Ovary (tissue), 9 donors: Measurements from ENCODE around the gene TUNAR. TPM values are rescaled to one million over a fixed set of nuclear protein-coding genes. Genes with fewer than 3 reads are reported as not detected.

Source experiments
- DNase-seq, 5 donors: peaks; one replicate each; pipeline ENCODE4 v3.0.0-alpha.2; 2019 to 2020
- H3K27ac ChIP-seq, 2 donors: fragments of 200-600 bp; one replicate each; pipeline versions ENCODE4 v1.5.1 to v1.8.0; 2019 to 2022
- H3K27me3 ChIP-seq: fragments of 200-600 bp; one replicate; pipeline ENCODE4 v1.8.0; 2022
- H3K36me3 ChIP-seq: fragments of 200-600 bp; sonication (generic); one replicate; pipeline ENCODE4 v1.5.1; 2019
- H3K4me1 ChIP-seq: one replicate; pipeline ENCODE4 v1.8.1; 2013; ENCODE audit warnings: mild to moderate bottlenecking, moderate library complexity; ENCODE audit not compliant: insufficient read depth
- H3K4me3 ChIP-seq: fragments of 200-600 bp; sonication (generic); one replicate; pipeline ENCODE4 v1.5.1; 2017
- H3K9me3 ChIP-seq, 2 donors: fragments of 200-600 bp in 1 of 2; sonication (generic) in 1 of 2; one replicate each; pipeline versions ENCODE4 v1.5.1 to v1.8.1; 2013 to 2019; ENCODE audit warnings: mild to moderate bottlenecking in 1 of 2, moderate library complexity in 1 of 2
- EP300 ChIP-seq: sonication (generic); formaldehyde crosslinking; IDR thresholded peaks from one replicate; pipeline ENCODE4 v1.6.1; 2017; ENCODE audit warnings: antibody characterized with exemption
- POLR2A ChIP-seq: fragments of 450-650 bp; IDR thresholded peaks from one replicate; pipeline ENCODE4 v1.6.1; 2017; ENCODE audit warnings: antibody characterized with exemption, mild to moderate bottlenecking, moderate library complexity
- WGBS, 3 donors: extraction: QIAGEN DNeasy Blood & Tissue Kit in 1 of 3; methylation state at CpG; one replicate each; pipeline versions ENCODE4 v1.1.5 to v1.1.7; 2013 to 2017; 5-methylcytosine and 5-hydroxymethylcytosine counted together
- intact Hi-C, 4 donors: fragments of 100-400 bp; cut with DNase I; formaldehyde crosslinking; loops; one replicate each; pipeline versions ENCODE4 v1.11.0 to v1.15.1; 2022 to 2023
- polyA plus RNA-seq, 2 donors: library from polyadenylated mRNA; stranded (reverse); fragments of 200-250 nt in 1 of 2; fragments of 350-450 nt in 1 of 2; fragmentation: Illumina TruSeq in 1 of 2; extraction: RNeasy Lipid Tissue Mini Kit (QIAGEN cat#74804) in 1 of 2; gene quantifications; one replicate each; pipeline ENCODE4 v1.2.3, GENCODE V29; 2013 to 2014
- total RNA-seq, 7 donors: library from RNA; depleted of rRNA in 2 of 7; stranded (reverse); fragments of >200 nt in 2 of 7; fragmentation: NEBNext Ultra II Directional in 3 of 7; extraction: Animal tissue kit (Norgen Biotek cat#: 25700) in 3 of 7; gene quantifications; one replicate each; pipeline versions ENCODE4 v1.1.0 to v1.2.4, GENCODE V29; 2016 to 2023
- TF ChIP-seq, protein P1 (sequence below), 3 donors: fragments of 450-650 bp in 2 of 3; fragments of 200-600 bp in 1 of 3; IDR thresholded peaks; one replicate each; pipeline versions ENCODE4 v1.5.1 to v1.8.0; 2016 to 2022; ENCODE audit warnings: antibody characterized with exemption in 3 of 3, mild to moderate bottlenecking in 1 of 3
- donor health status: DM: no; HTN: no; CAD: no; lungs with moderate emphysema.
- donor health status: DM: no; HTN: no; CAD: no.
- donor health status: Bipolar disorder and iron deficiency.
- donor health status: DM: yes; HTN: yes; CAD: no.
- donor health status: DM: no; HTN: no; CAD: no.
- donor health status: DM: yes; HTN: yes; CAD: no.

The TUNAR gene
- total and polyA plus RNA-seq, 9 donors = 0.06 to 10.6 (median 0.46) TPM; not detected in 1

- Histone ChIP-seq H3K36me3 (no peaks in the 10 kb centered on the region), H3K4me1 (no peaks in the 10 kb centered on the region), H3K4me3 (no peak overlapping the region), H3K27me3 (no peaks in the 10 kb centered on the region), H3K9me3 (no peaks in the 10 kb centered on the region), H3K27ac (no peak overlapping the region)
- intact Hi-C loops = no loop called here
- 18 to 27% (median 22%) methylated on average over 4 of the region's 4 CpGs for WGBS, 3 donors
- no peak for DNase-seq
- no peak for TF ChIP-seq EP300
- TF ChIP-seq, protein P1, sequence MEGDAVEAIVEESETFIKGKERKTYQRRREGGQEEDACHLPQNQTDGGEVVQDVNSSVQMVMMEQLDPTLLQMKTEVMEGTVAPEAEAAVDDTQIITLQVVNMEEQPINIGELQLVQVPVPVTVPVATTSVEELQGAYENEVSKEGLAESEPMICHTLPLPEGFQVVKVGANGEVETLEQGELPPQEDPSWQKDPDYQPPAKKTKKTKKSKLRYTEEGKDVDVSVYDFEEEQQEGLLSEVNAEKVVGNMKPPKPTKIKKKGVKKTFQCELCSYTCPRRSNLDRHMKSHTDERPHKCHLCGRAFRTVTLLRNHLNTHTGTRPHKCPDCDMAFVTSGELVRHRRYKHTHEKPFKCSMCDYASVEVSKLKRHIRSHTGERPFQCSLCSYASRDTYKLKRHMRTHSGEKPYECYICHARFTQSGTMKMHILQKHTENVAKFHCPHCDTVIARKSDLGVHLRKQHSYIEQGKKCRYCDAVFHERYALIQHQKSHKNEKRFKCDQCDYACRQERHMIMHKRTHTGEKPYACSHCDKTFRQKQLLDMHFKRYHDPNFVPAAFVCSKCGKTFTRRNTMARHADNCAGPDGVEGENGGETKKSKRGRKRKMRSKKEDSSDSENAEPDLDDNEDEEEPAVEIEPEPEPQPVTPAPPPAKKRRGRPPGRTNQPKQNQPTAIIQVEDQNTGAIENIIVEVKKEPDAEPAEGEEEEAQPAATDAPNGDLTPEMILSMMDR (IDR thresholded peaks at IDR 0.05) = no peak
- TF ChIP-seq POLR2A = no peak
These were observed 67.1 kb downstream of the TUNAR start for GRCh38 chr14:95943699-95944098.

DNA sequence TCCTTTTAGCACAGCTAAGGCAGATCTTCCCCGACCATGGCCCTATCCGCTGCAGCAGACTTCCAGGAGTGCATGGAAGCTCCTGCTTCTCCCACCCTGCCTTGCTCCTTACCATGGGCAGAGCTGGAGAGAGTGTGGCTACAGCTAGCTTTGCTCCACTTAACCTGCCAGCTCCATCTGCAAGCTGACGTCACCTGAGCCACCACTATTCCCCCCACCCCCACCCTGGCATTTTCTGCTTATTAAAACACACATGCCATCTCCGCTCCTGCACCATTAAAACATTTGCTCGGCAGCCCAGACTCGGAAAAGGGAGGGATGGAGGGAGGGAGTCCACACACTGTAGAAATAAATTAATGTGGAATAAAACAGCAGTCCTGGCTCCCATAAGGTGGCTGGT lies 67.8 kb downstream of the TUNAR start:
- Histone ChIP-seq H3K36me3 (no peaks in the 10 kb centered on the region), H3K9me3 (no peaks in the 10 kb centered on the region), H3K4me3 (no peak overlapping the region), H3K27me3 (no peaks in the 10 kb centered on the region), H3K4me1 (no peaks in the 10 kb centered on the region), H3K27ac (no peak overlapping the region)
- intact Hi-C loops = no loop called here
- 49 to 56% (median 53%) methylated on average over 5 to 6 of the region's 6 CpGs for WGBS, 3 donors
- TF ChIP-seq EP300 (no peak), POLR2A (no peak)
- TF ChIP-seq, protein P1 (IDR thresholded peaks at IDR 0.05) = no peak
- DNase-seq = no peak

- no peak for TF ChIP-seq EP300
- TF ChIP-seq POLR2A = no peak
- TF ChIP-seq, protein P1 (IDR thresholded peaks at IDR 0.05) = no peak
- 10 to 37% (median 23%) methylated on average over 1 of the region's 1 CpG for WGBS, 3 donors
These were observed 70.2 kb downstream of the TUNAR start for GRCh38 chr14:95946867-95947266.

GRCh38 chr14:95948558-95948981 lies 71.9 kb downstream of the TUNAR start:
- DNase-seq = no peak
- Histone ChIP-seq H3K27ac (no peak overlapping the region), H3K9me3 (no peaks in the 10 kb centered on the region), H3K4me3 (no peak overlapping the region), H3K36me3 (no peaks in the 10 kb centered on the region), H3K4me1 (no peaks in the 10 kb centered on the region), H3K27me3 (no peaks in the 10 kb centered on the region)
- WGBS, 3 donors = 9 to 13% (median 12%) methylated on average over 2 of the region's 2 CpGs
- intact Hi-C loops = no loop called here
- TF ChIP-seq, protein P1 (IDR thresholded peaks at IDR 0.05) = no peak
- TF ChIP-seq POLR2A (no peak), EP300 (no peak)

More at GRCh38 chr14:95946867-95947266, 70.2 kb downstream of the TUNAR start:
- no peaks in the 10 kb centered on the region for H3K36me3 ChIP-seq
- H3K27ac ChIP-seq = no peak overlapping the region
- intact Hi-C loops = no loop called here
- no peaks in the 10 kb centered on the region for H3K4me1 ChIP-seq
- no peak overlapping the region for H3K4me3 ChIP-seq
- no peaks in the 10 kb centered on the region for H3K9me3 ChIP-seq
- no peaks in the 10 kb centered on the region for H3K27me3 ChIP-seq
- no peak for DNase-seq
